ENCODE results near the gene GRM4.

The GRM4 gene

GRCh38 chr6:34146801-34147592 lies 1.1 kb upstream of the GRM4 start:
- H4K20me1 ChIP-seq (ENCODE audit: insufficient read depth, low read length), result no peaks in the 10 kb centered on the region
- H3F3A ChIP-seq (ENCODE audit: insufficient read depth, low read length), result no peaks in the 10 kb centered on the region
- no peak overlapping the region for H3K27ac ChIP-seq (ENCODE audit: low read depth, low read length, poor library complexity, severe bottlenecking)
- no peak overlapping the region for H3K4me2 ChIP-seq (ENCODE audit: low read length)
- H3K27me3 ChIP-seq (ENCODE audit: insufficient read depth, low read length), result peaks cover 9% of the 10 kb centered on the region; the same call in 1 of the 2 replicates
- H3K4me1 ChIP-seq (ENCODE audit: insufficient read depth, low read length, severe bottlenecking), result no peaks in the 10 kb centered on the region
- H3K9me2 ChIP-seq (ENCODE audit: low read depth, low read length), result no peaks in the 10 kb centered on the region
- no peak overlapping the region for H3K4me3 ChIP-seq (ENCODE audit: low read depth, low read length, poor library complexity, severe bottlenecking)
- no peak overlapping the region for H3K9ac ChIP-seq (ENCODE audit: low read length)
- H3K9me3 ChIP-seq (ENCODE audit: low read length), result no peaks in the 10 kb centered on the region
- H3K36me3 ChIP-seq (ENCODE audit: insufficient read depth, low read length), result no peaks in the 10 kb centered on the region
- no peaks in the 10 kb centered on the region for H3K79me2 ChIP-seq (ENCODE audit: insufficient read depth, low read length)
- no peak for TF ChIP-seq CTCF (IDR thresholded peaks at IDR 0.05; ENCODE audit: low read length)
- TF ChIP-seq EZH2 (IDR thresholded peaks at IDR 0.05; ENCODE audit: borderline replicate concordance, low read length), result no peak
- no peak overlapping the region for H2AFZ ChIP-seq (ENCODE audit: low read length)

GRCh38 chr6:34145161-34146020 lies 496 bp downstream of the GRM4 start:
- H2AFZ ChIP-seq (ENCODE audit: low read length), result no peak overlapping the region
- no peak overlapping the region for H3K27ac ChIP-seq (ENCODE audit: low read depth, low read length, poor library complexity, severe bottlenecking)
- H4K20me1 ChIP-seq (ENCODE audit: insufficient read depth, low read length), result no peaks in the 10 kb centered on the region
- no peaks in the 10 kb centered on the region for H3F3A ChIP-seq (ENCODE audit: insufficient read depth, low read length)
- H3K27me3 ChIP-seq (ENCODE audit: insufficient read depth, low read length), result peaks cover 9% of the 10 kb centered on the region; the same call in 1 of the 2 replicates
- TF ChIP-seq CTCF (IDR thresholded peaks at IDR 0.05; ENCODE audit: low read length) (no peak), EZH2 (IDR thresholded peaks at IDR 0.05; ENCODE audit: borderline replicate concordance, low read length) (no peak)
- no peaks in the 10 kb centered on the region for H3K36me3 ChIP-seq (ENCODE audit: insufficient read depth, low read length)
- H3K4me3 ChIP-seq (ENCODE audit: low read depth, low read length, poor library complexity, severe bottlenecking), result no peak overlapping the region
- no peaks in the 10 kb centered on the region for H3K4me1 ChIP-seq (ENCODE audit: insufficient read depth, low read length, severe bottlenecking)
- no peaks in the 10 kb centered on the region for H3K9me3 ChIP-seq (ENCODE audit: low read length)
- H3K9me2 ChIP-seq (ENCODE audit: low read depth, low read length), result no peaks in the 10 kb centered on the region
- H3K9ac ChIP-seq (ENCODE audit: low read length), result no peak overlapping the region
- no peaks in the 10 kb centered on the region for H3K79me2 ChIP-seq (ENCODE audit: insufficient read depth, low read length)
- H3K4me2 ChIP-seq (ENCODE audit: low read length), result peak overlapping the region; percentile 21; the same call in 1 of the 2 replicates

GRCh38 chr6:34144581-34145160 lies 1.2 kb downstream of the GRM4 start:
- H3K9me2 ChIP-seq (ENCODE audit: low read depth, low read length), result no peaks in the 10 kb centered on the region
- no peaks in the 10 kb centered on the region for H3K4me1 ChIP-seq (ENCODE audit: insufficient read depth, low read length, severe bottlenecking)
- no peaks in the 10 kb centered on the region for H3K79me2 ChIP-seq (ENCODE audit: insufficient read depth, low read length)
- no peaks in the 10 kb centered on the region for H3K36me3 ChIP-seq (ENCODE audit: insufficient read depth, low read length)
- no peak overlapping the region for H2AFZ ChIP-seq (ENCODE audit: low read length)
- peaks cover 9% of the 10 kb centered on the region; the same call in 1 of the 2 replicates for H3K27me3 ChIP-seq (ENCODE audit: insufficient read depth, low read length)
- no peak overlapping the region for H3K9ac ChIP-seq (ENCODE audit: low read length)
- H3K4me2 ChIP-seq (ENCODE audit: low read length), result peak overlapping the region; percentile 36; the same call in 1 of the 2 replicates
- H3F3A ChIP-seq (ENCODE audit: insufficient read depth, low read length), result no peaks in the 10 kb centered on the region
- TF ChIP-seq CTCF (IDR thresholded peaks at IDR 0.05; ENCODE audit: low read length), result no peak
- TF ChIP-seq EZH2 (IDR thresholded peaks at IDR 0.05; ENCODE audit: borderline replicate concordance, low read length), result no peak
- H3K9me3 ChIP-seq (ENCODE audit: low read length), result no peaks in the 10 kb centered on the region
- no peaks in the 10 kb centered on the region for H4K20me1 ChIP-seq (ENCODE audit: insufficient read depth, low read length)
- no peak overlapping the region for H3K4me3 ChIP-seq (ENCODE audit: low read depth, low read length, poor library complexity, severe bottlenecking)
- no peak overlapping the region for H3K27ac ChIP-seq (ENCODE audit: low read depth, low read length, poor library complexity, severe bottlenecking)

Data from OCI-LY1 (cell line).